Measurements from ENCODE around the gene EBF4. TPM values are rescaled to one million over a fixed set of nuclear protein-coding genes. Genes with fewer than 3 reads are reported as not detected.

EBF4 gene
- total and polyA plus RNA-seq, 10 of the 15 experiments (the other 5 are each of a cell fraction or from before 2014, with no cell fraction given), result 0.13 TPM; not detected in 9

DNA sequence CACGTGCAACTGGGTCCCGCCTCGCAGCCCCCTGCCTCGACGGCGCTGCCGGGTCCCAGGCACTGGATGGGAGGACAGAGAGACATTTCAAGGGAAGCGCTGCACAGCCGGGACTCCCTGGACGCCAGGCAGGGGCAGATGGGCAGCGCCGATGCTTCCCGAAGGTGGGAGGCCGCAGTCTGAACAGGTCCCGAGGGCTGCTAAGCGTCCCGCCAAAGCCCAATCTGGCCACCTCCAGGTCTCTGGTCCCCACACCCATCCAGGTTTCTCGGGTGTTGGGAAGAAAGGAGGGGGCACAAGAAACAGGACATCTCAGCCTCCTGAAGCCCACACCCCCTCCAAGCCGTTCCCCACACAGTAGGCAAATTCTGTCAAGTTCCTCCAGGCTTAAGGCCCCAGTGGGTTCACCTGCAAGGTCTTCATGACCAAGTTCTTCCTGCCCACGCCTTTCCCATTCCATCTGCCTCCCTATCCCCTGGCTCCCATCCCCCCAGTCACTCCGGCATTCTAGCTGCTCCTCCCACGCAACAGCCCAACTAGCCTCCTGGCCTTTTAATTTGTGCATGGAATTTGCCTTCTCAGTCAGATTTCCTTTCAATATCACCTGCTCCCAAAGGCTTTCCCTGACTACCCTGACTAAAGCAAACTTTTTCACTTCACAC is 113.2 kb downstream of the EBF4 start:
- H3K9me3 ChIP-seq (replicated peaks; ENCODE audit: control insufficient read depth, insufficient read depth, low read length), result no peaks in the 10 kb centered on the region
- DNase-seq (ENCODE audit: low read depth, low spot score) (no peak), ATAC-seq (no peak), FAIRE-seq (no peak)
- no peak overlapping the region for H3K4me3 ChIP-seq
- TF ChIP-seq POU2F2 (IDR thresholded peaks at IDR 0.05; ENCODE audit: borderline replicate concordance, low read depth, low read length), result no peak
- TF ChIP-seq, protein P1, sequence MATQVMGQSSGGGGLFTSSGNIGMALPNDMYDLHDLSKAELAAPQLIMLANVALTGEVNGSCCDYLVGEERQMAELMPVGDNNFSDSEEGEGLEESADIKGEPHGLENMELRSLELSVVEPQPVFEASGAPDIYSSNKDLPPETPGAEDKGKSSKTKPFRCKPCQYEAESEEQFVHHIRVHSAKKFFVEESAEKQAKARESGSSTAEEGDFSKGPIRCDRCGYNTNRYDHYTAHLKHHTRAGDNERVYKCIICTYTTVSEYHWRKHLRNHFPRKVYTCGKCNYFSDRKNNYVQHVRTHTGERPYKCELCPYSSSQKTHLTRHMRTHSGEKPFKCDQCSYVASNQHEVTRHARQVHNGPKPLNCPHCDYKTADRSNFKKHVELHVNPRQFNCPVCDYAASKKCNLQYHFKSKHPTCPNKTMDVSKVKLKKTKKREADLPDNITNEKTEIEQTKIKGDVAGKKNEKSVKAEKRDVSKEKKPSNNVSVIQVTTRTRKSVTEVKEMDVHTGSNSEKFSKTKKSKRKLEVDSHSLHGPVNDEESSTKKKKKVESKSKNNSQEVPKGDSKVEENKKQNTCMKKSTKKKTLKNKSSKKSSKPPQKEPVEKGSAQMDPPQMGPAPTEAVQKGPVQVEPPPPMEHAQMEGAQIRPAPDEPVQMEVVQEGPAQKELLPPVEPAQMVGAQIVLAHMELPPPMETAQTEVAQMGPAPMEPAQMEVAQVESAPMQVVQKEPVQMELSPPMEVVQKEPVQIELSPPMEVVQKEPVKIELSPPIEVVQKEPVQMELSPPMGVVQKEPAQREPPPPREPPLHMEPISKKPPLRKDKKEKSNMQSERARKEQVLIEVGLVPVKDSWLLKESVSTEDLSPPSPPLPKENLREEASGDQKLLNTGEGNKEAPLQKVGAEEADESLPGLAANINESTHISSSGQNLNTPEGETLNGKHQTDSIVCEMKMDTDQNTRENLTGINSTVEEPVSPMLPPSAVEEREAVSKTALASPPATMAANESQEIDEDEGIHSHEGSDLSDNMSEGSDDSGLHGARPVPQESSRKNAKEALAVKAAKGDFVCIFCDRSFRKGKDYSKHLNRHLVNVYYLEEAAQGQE (IDR thresholded peaks at IDR 0.05; ENCODE audit: low read depth, low read length), result no peak
- no peak for TF ChIP-seq TCF7 (IDR thresholded peaks at IDR 0.05; ENCODE audit: borderline replicate concordance)
- TF ChIP-seq CHD1 (IDR thresholded peaks at IDR 0.05; ENCODE audit: low read depth, low read length), result no peak
- no peaks in the 10 kb centered on the region for H4K20me1 ChIP-seq (ENCODE audit: control insufficient read depth, insufficient read depth)
- H3K9ac ChIP-seq (ENCODE audit: control insufficient read depth, insufficient read depth, low read length), result no peak overlapping the region
- CTCF ChIA-PET, result no interaction called here
- no peaks in the 10 kb centered on the region for H3K4me1 ChIP-seq (ENCODE audit: control insufficient read depth, insufficient read depth, low read length)
- intact Hi-C loops (cut with micrococcal nuclease; ENCODE audit: unreplicated experiment), result no loop called here
- no peaks in the 10 kb centered on the region for H3K79me2 ChIP-seq (ENCODE audit: control insufficient read depth, insufficient read depth, low read length)
- in situ Hi-C loops (cut with MboI), result no loop called here
- SMC1A ChIA-PET (ENCODE audit: uncharacterized antibody, unreplicated experiment), result no interaction called here
- no TSS peak for BruUV-seq (replicated peaks)
- peaks cover 5 to 18% of the 10 kb centered on the region in 2 experiments for H3K27me3 ChIP-seq (replicated peaks in 1 of 2; ENCODE audit: control insufficient read depth in 2 of 2, insufficient read depth in 2 of 2, low read length in 1 of 2)
- POLR2A ChIA-PET, result no interaction called here
- H3K36me3 ChIP-seq (ENCODE audit: control insufficient read depth in 2 of 2, insufficient read depth in 2 of 2, low read length in 1 of 2), result no peaks in the 10 kb centered on the region
- 38% methylated on average over 22 of the region's 22 CpGs for WGBS (ENCODE audit: insufficient coverage, insufficient replicate concordance, low lambda C conversion rate, missing lambda C conversion rate)
- H3K27ac ChIP-seq (ENCODE audit: control insufficient read depth, insufficient read depth), result no peak overlapping the region
- H2AFZ ChIP-seq (ENCODE audit: control insufficient read depth, low read depth, low read length), result no peak overlapping the region
- no peak overlapping the region for H3K4me2 ChIP-seq (ENCODE audit: control insufficient read depth, insufficient read depth)
- RAD21 ChIA-PET (ENCODE audit: unreplicated experiment), result no interaction called here

Data from GM12878 (cell line).